H1 (cell line): Measurements from ENCODE around the gene ZNF213. TPM values are rescaled to one million over a fixed set of nuclear protein-coding genes. Genes with fewer than 3 reads are reported as not detected.

Experiments
- CTCF ChIA-PET: fragments of 300-600 bp; sonication (Branson Sonifier 250); formaldehyde crosslinking; loops from one replicate; lab custom pipeline; 2021; ENCODE audit not compliant: partially characterized antibody; lab: Charles Lee
- POLR2A ChIA-PET: fragments of 300-600 bp; sonication (Branson Sonifier 250); formaldehyde crosslinking; loops from one replicate; lab custom pipeline; 2021; ENCODE audit warnings: inconsistent platforms; ENCODE audit not compliant: partially characterized antibody; lab: Charles Lee
- DNase-seq, 2 experiments: peaks; one replicate each; pipeline versions ENCODE4 v3.0.0 to v3.0.0-alpha.2; 2010 to 2022; ENCODE audit warnings: low spot score in 2 of 2, low read depth in 1 of 2, mixed read lengths in 1 of 2
- FAIRE-seq: peaks from 2 replicates; lab custom pipeline; 2011; peaks lifted over from hg19 to GRCh38; lab: Jason Lieb, UNC
- H2AFZ ChIP-seq: 2 replicates; pipeline ENCODE4 v1.8.1; 2012; ENCODE audit warnings: low read length, inconsistent platforms
- H2AK5ac ChIP-seq: 2 replicates; pipeline ENCODE4 v1.6.1; 2013; ENCODE audit warnings: low read depth, low read length
- H2BK120ac ChIP-seq: replicated peaks from 2 replicates; pipeline ENCODE3; 2013; ENCODE audit warnings: low read depth, low read length, inconsistent platforms
- H2BK12ac ChIP-seq: 2 replicates; pipeline ENCODE4 v1.6.1; 2013; ENCODE audit warnings: low read depth, low read length
- H2BK15ac ChIP-seq: 2 replicates; pipeline ENCODE4 v1.6.1; 2013; ENCODE audit warnings: low read length
- H2BK20ac ChIP-seq: 2 replicates; pipeline ENCODE4 v1.6.1; 2013; ENCODE audit warnings: low read length
- H2BK5ac ChIP-seq: 2 replicates; pipeline ENCODE4 v1.6.1; 2013; ENCODE audit warnings: low read depth, low read length
- H3K14ac ChIP-seq: 2 replicates; pipeline ENCODE4 v1.6.1; 2013; ENCODE audit warnings: inconsistent platforms; ENCODE audit not compliant: insufficient read length
- H3K18ac ChIP-seq: 2 replicates; pipeline ENCODE4 v1.6.1; 2013; ENCODE audit warnings: low read length; ENCODE audit errors: extremely low read depth
- H3K23ac ChIP-seq: 2 replicates; pipeline ENCODE4 v1.6.1; 2013; ENCODE audit warnings: inconsistent platforms; ENCODE audit not compliant: insufficient read length
- H3K23me2 ChIP-seq: 2 replicates; pipeline ENCODE4 v1.6.1; 2013; ENCODE audit warnings: low read depth, low read length
- H3K27ac ChIP-seq: 2 replicates; pipeline ENCODE4 v1.6.1; 2011; ENCODE audit warnings: low read depth, low read length, inconsistent platforms
- H3K27me3 ChIP-seq, 4 experiments: replicated peaks in 1 of 4; 1 replicate in 1 of 4; 2 replicates in 3 of 4; pipeline versions ENCODE4 v1.6.1 to v1.8.1; 2011 to 2013; ENCODE audit warnings: low read length in 3 of 4, mild to moderate bottlenecking in 3 of 4, inconsistent platforms in 2 of 4, mixed read lengths in 2 of 4, moderate library complexity in 1 of 4; ENCODE audit not compliant: control insufficient read depth in 3 of 4, insufficient read depth in 3 of 4; ENCODE audit errors: extremely low read depth in 1 of 4
- H3K36me3 ChIP-seq, 4 experiments: 2 replicates each; pipeline versions ENCODE4 v1.6.1 to v1.8.1; 2011 to 2013; ENCODE audit warnings: mild to moderate bottlenecking in 4 of 4, low read length in 3 of 4, moderate library complexity in 2 of 4, control low read depth in 1 of 4, inconsistent platforms in 1 of 4; ENCODE audit not compliant: insufficient read depth in 4 of 4, control insufficient read depth in 2 of 4
- H3K4ac ChIP-seq: replicated peaks from 2 replicates; pipeline ENCODE3; 2013; ENCODE audit warnings: low read length, low read depth, mixed read lengths, inconsistent platforms; ENCODE audit not compliant: insufficient read length
- H3K4me1 ChIP-seq, 4 experiments: replicated peaks in 1 of 4; 1 replicate in 1 of 4; 2 replicates in 3 of 4; pipeline versions ENCODE4 v1.6.1 to v1.8.1; 2011 to 2013; ENCODE audit warnings: low read length in 3 of 4, inconsistent platforms in 2 of 4, mixed read lengths in 1 of 4; ENCODE audit not compliant: insufficient read depth in 4 of 4, control insufficient read depth in 3 of 4
- H3K4me2 ChIP-seq, 2 experiments: 2 replicates each; pipeline versions ENCODE4 v1.6.1 to v1.8.1; 2011 to 2013; ENCODE audit warnings: low read depth in 2 of 2, low read length in 2 of 2, control low read depth in 1 of 2, inconsistent platforms in 1 of 2, mild to moderate bottlenecking in 1 of 2; ENCODE audit not compliant: insufficient read depth in 1 of 2
- H3K4me3 ChIP-seq, 4 experiments: fragments of 200-600, 300-600 bp in 1 of 4; sonication (generic), shearing (Covaris generic), sonication (Bioruptor Twin) in 1 of 4; 2 replicates each; pipeline versions ENCODE4 v1.5.1 to v1.8.1; 2011 to 2016; ENCODE audit warnings: low read length in 4 of 4, low read depth in 3 of 4, control low read depth in 2 of 4, inconsistent platforms in 2 of 4, mild to moderate bottlenecking in 2 of 4, mixed read lengths in 1 of 4, moderate library complexity in 1 of 4; ENCODE audit not compliant: insufficient read depth in 2 of 4; ENCODE audit errors: extremely low read depth in 1 of 4
- H3K56ac ChIP-seq: replicated peaks from 2 replicates; pipeline ENCODE3; 2013; ENCODE audit warnings: low read depth, mild to moderate bottlenecking, mixed read lengths, low read length, inconsistent platforms; ENCODE audit not compliant: insufficient read length
- H3K79me1 ChIP-seq: 2 replicates; pipeline ENCODE4 v1.6.1; 2013; ENCODE audit warnings: low read depth, low read length, control low read depth
- H3K79me2 ChIP-seq, 2 experiments: 2 replicates each; pipeline versions ENCODE4 v1.6.1 to v1.8.1; 2012 to 2013; ENCODE audit warnings: low read length in 2 of 2, mild to moderate bottlenecking in 2 of 2, inconsistent platforms in 1 of 2; ENCODE audit not compliant: insufficient read depth in 2 of 2, control insufficient read depth in 1 of 2
- H3K9ac ChIP-seq, 4 experiments: replicated peaks in 1 of 4; 1 replicate in 1 of 4; 2 replicates in 3 of 4; pipeline versions ENCODE4 v1.6.1 to v1.8.1; 2011 to 2013; ENCODE audit warnings: low read depth in 3 of 4, low read length in 3 of 4, control low read depth in 2 of 4, mild to moderate bottlenecking in 2 of 4, moderate library complexity in 2 of 4, inconsistent platforms in 1 of 4; ENCODE audit errors: extremely low read depth in 1 of 4
- H3K9me3 ChIP-seq, 2 experiments: 2 replicates each; pipeline versions ENCODE4 v1.6.1 to v1.8.1; 2012 to 2013; ENCODE audit warnings: mild to moderate bottlenecking in 2 of 2, moderate library complexity in 2 of 2, control low read depth in 1 of 2, inconsistent platforms in 1 of 2, low read depth in 1 of 2, low read length in 1 of 2, mixed read lengths in 1 of 2; ENCODE audit not compliant: insufficient read depth in 2 of 2
- H4K20me1 ChIP-seq, 2 experiments: replicated peaks in 1 of 2; 2 replicates each; pipeline versions ENCODE3 to v1.8.1; 2011 to 2013; ENCODE audit warnings: inconsistent platforms in 2 of 2, low read length in 2 of 2, mild to moderate bottlenecking in 1 of 2; ENCODE audit not compliant: insufficient read depth in 2 of 2, control insufficient read depth in 1 of 2
- H4K5ac ChIP-seq: 2 replicates; pipeline ENCODE4 v1.6.1; 2013; ENCODE audit warnings: low read length, low read depth, mixed read lengths, inconsistent platforms; ENCODE audit not compliant: insufficient read length
- H4K8ac ChIP-seq: 2 replicates; pipeline ENCODE4 v1.8.0; 2013; ENCODE audit warnings: mild to moderate bottlenecking, moderate library complexity, low read length, inconsistent platforms; ENCODE audit not compliant: insufficient read depth; ENCODE audit errors: extremely low read depth
- H4K91ac ChIP-seq: replicated peaks from 2 replicates; pipeline ENCODE3; 2013; ENCODE audit warnings: low read length, mixed read lengths, inconsistent platforms; ENCODE audit not compliant: insufficient read length
- ATF3 ChIP-seq: IDR thresholded peaks from 2 replicates; pipeline ENCODE4 v1.6.1; 2011; ENCODE audit warnings: low read depth, mild to moderate bottlenecking, low read length; ENCODE audit not compliant: insufficient read depth
- CTBP2 ChIP-seq: IDR thresholded peaks from 2 replicates; pipeline ENCODE4 v1.7.0; 2011; ENCODE audit warnings: borderline replicate concordance, mild to moderate bottlenecking, moderate library complexity, mixed read lengths, low read length; ENCODE audit not compliant: insufficient read depth, insufficient read length
- EP300 ChIP-seq, 2 experiments: IDR thresholded peaks; 1 replicate in 1 of 2; 2 replicates in 1 of 2; pipeline ENCODE4 v1.6.1; 2011 to 2012; ENCODE audit warnings: low read depth in 2 of 2, low read length in 2 of 2, mild to moderate bottlenecking in 2 of 2, borderline replicate concordance in 1 of 2, inconsistent platforms in 1 of 2, moderate library complexity in 1 of 2
- RNF2 ChIP-seq: fragments of 200-900, 300-1000 bp; sonication (generic); IDR thresholded peaks from 2 replicates; pipeline ENCODE4 v1.7.1; 2016; ENCODE audit warnings: borderline replicate concordance, low read depth, mild to moderate bottlenecking, antibody characterized with exemption, low read length; ENCODE audit not compliant: poor library complexity, severe bottlenecking; ENCODE audit errors: missing control alignments
- SIX5 ChIP-seq: IDR thresholded peaks from 2 replicates; pipeline ENCODE4 v1.6.1; 2011; ENCODE audit warnings: mild to moderate bottlenecking, low read depth, low read length
- TCF12 ChIP-seq: IDR thresholded peaks from 2 replicates; pipeline ENCODE4 v1.6.1; 2011; ENCODE audit warnings: low read depth, mild to moderate bottlenecking, low read length
- TEAD4 ChIP-seq: IDR thresholded peaks from 2 replicates; pipeline ENCODE4 v1.6.1; 2012; ENCODE audit warnings: low read depth, low read length, inconsistent platforms, mixed read lengths
- ZNF274 ChIP-seq: IDR thresholded peaks from 2 replicates; pipeline ENCODE4 v1.7.0; 2012; ENCODE audit warnings: low read length, borderline replicate concordance; ENCODE audit errors: extremely low read depth
- WGBS, 2 experiments: shearing (Covaris generic) in 1 of 2; methylation state at CpG; one replicate each; pipeline versions ENCODE4 v1.1.6 to v1.1.7; 2013 to 2015; ENCODE audit warnings: low lambda C conversion rate in 2 of 2, mixed read lengths in 2 of 2, inconsistent platforms in 1 of 2, low coverage in 1 of 2, missing lambda C conversion rate in 1 of 2; ENCODE audit not compliant: insufficient replicate concordance in 2 of 2, insufficient coverage in 1 of 2, insufficient read length in 1 of 2; ENCODE audit errors: extremely low coverage in 1 of 2, missing lambda C conversion rate in 1 of 2; 5-methylcytosine and 5-hydroxymethylcytosine counted together
- polyA plus RNA-seq, 7 experiments: library from polyadenylated mRNA; depleted of rRNA in 3 of 7; stranded (reverse) in 5 of 7; unstranded in 2 of 7; fragments of >200 nt in 5 of 7; fragments of 200-250 nt in 2 of 7; gene quantifications; 1 replicate in 5 of 7; 2 replicates in 1 of 7; 4 replicates in 1 of 7; pipeline versions ENCODE4 v1.2.1 to v1.2.3, GENCODE V29; 2011 to 2013; ENCODE audit warnings: missing spikeins in 2 of 7, mixed read lengths in 2 of 7
- total RNA-seq: library from RNA; stranded (reverse); fragmentation: NEBNext Ultra II Directional; extraction: Animal tissue kit (Norgen Biotek cat#: 25700); gene quantifications from 2 replicates; pipeline ENCODE4 v1.2.1, GENCODE V29; 2021
- TF ChIP-seq, protein P1 (sequence below), 3 experiments: IDR thresholded peaks; 1 replicate in 2 of 3; 2 replicates in 1 of 3; pipeline versions ENCODE4 v1.5.1 to v1.6.1; 2011; ENCODE audit warnings: low read length in 3 of 3, mild to moderate bottlenecking in 3 of 3, inconsistent platforms in 2 of 3, low read depth in 1 of 3, moderate library complexity in 1 of 3; ENCODE audit not compliant: insufficient read depth in 1 of 3; ENCODE audit errors: control extremely low read depth in 1 of 3

ZNF213 gene
- total and polyA plus RNA-seq, 2 of the 8 experiments (the other 6 are each of a cell fraction or from before 2014, with no cell fraction given), result 1.6 to 6.9 TPM

DNA sequence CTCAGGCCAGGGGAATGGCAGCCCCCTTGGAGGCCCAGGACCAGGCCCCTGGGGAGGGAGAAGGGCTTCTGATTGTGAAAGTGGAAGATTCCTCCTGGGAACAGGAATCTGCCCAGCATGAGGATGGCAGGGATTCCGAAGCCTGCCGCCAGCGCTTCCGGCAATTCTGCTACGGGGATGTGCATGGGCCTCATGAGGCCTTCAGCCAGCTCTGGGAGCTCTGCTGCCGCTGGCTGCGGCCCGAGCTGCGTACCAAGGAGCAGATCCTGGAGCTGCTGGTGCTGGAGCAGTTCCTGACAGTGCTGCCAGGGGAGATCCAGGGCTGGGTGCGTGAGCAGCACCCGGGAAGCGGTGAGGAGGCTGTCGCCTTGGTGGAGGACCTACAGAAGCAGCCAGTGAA is 2.4 kb downstream of the ZNF213 start:
- Histone ChIP-seq H3K79me1 (no peaks in the 10 kb centered on the region; the same call in 1 of the 2 replicates), H3K9ac (no peak overlapping the region), H3K18ac (no peak overlapping the region), H4K8ac (no peak overlapping the region), H4K5ac (no peak overlapping the region), H3K14ac (no peak overlapping the region), H2BK15ac (no peak overlapping the region), H3K4me1 (0 out of 7 replicates have a peak, but pooled peaks cover 0 to 2% (median 0%) of the 10 kb centered on the region in 4 experiments), H3K27me3 (no peaks in the 10 kb centered on the region), H4K91ac (no peak overlapping the region), H3K27ac (no peak overlapping the region), H2AK5ac (no peak overlapping the region), H3K4me3 (no peak overlapping the region), H3K79me2 (peaks cover 7 to 19% of the 10 kb centered on the region in 2 experiments), H3K4ac (no peak overlapping the region), H2BK20ac (no peak overlapping the region), H4K20me1 (peaks cover 0 to 10% of the 10 kb centered on the region in 2 experiments), H3K56ac (no peak overlapping the region), H2AFZ (no peak overlapping the region), H3K9me3 (no peaks in the 10 kb centered on the region), H3K36me3 (peaks cover 0 to 8% (median 3%) of the 10 kb centered on the region in 4 experiments; a peak in 4 of 8 replicates), H3K4me2 (no peak overlapping the region), H2BK5ac (no peak overlapping the region), H3K23ac (no peak overlapping the region), H2BK120ac (no peak overlapping the region), H3K23me2 (peaks cover 8% of the 10 kb centered on the region), H2BK12ac (no peak overlapping the region)
- 93% methylated on average over 13 of the region's 13 CpGs; no CpG with 5 or more reads in 1 of the 2 experiments for WGBS, 2 experiments
- ChIA-PET POLR2A (interaction anchor here (0.8 to 1.6 kb wide), 3 partner anchors 11 to 50 kb away, joined by 3 to 6 read pairs (median 3); partner anchors contain the start of gene ZSCAN10), CTCF (interaction anchor here (0.6 to 17.4 kb wide), 6 partner anchors 8 to 92 kb away, joined by 3 to 619 read pairs (median 14); partner anchors contain the start of genes ZNF205 and ZSCAN10)
- DNase-seq, result no peak
- no peak for FAIRE-seq
- TF ChIP-seq, protein P1, sequence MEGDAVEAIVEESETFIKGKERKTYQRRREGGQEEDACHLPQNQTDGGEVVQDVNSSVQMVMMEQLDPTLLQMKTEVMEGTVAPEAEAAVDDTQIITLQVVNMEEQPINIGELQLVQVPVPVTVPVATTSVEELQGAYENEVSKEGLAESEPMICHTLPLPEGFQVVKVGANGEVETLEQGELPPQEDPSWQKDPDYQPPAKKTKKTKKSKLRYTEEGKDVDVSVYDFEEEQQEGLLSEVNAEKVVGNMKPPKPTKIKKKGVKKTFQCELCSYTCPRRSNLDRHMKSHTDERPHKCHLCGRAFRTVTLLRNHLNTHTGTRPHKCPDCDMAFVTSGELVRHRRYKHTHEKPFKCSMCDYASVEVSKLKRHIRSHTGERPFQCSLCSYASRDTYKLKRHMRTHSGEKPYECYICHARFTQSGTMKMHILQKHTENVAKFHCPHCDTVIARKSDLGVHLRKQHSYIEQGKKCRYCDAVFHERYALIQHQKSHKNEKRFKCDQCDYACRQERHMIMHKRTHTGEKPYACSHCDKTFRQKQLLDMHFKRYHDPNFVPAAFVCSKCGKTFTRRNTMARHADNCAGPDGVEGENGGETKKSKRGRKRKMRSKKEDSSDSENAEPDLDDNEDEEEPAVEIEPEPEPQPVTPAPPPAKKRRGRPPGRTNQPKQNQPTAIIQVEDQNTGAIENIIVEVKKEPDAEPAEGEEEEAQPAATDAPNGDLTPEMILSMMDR (IDR thresholded peaks at IDR 0.05; ENCODE audit: control extremely low read depth in 1 of 3, insufficient read depth in 1 of 3, low read depth in 1 of 3, low read length in 3 of 3), result no peak
- TF ChIP-seq TCF12 (no peak), ZNF274 (no peak), EP300 (IDR thresholded peaks at IDR 0.05; ENCODE audit: borderline replicate concordance in 1 of 2, low read depth in 2 of 2, low read length in 2 of 2) (no peak), RNF2 (no peak), ATF3 (no peak), SIX5 (no peak), TEAD4 (no peak), CTBP2 (no peak)
